Effector memory CD8-positive, alpha-beta T cell (primary cell): ENCODE results near the gene UCKL1.
"Not testable (repeated sequence)": the region's sequence is repeated elsewhere in the genome, so short reads cannot be mapped to it uniquely, and the experiment has no call there.

Experiments used
- ATAC-seq: fragments of 150-1000 bp; cut with Tn5 transposase; replicated peaks from 2 replicates; pipeline ENCODE4 v1.10.0; 2021; ENCODE audit warnings: mild to moderate bottlenecking, moderate library complexity
- DNase-seq, 3 experiments: peaks; one replicate each; pipeline ENCODE4 v3.0.0; 2021
- H3K27ac Mint-ChIP-seq, 2 donors: one replicate each; pipeline ENCODE4 v1.8.0; 2022; ENCODE audit warnings: mild to moderate bottlenecking in 2 of 2, mixed read lengths in 2 of 2, moderate library complexity in 2 of 2
- H3K27me3 Mint-ChIP-seq, 2 donors: one replicate each; pipeline ENCODE4 v1.8.0; 2022; ENCODE audit warnings: mixed read lengths in 2 of 2
- H3K36me3 Mint-ChIP-seq: one replicate; pipeline ENCODE4 v1.8.0; 2022; ENCODE audit warnings: mild to moderate bottlenecking, moderate library complexity, mixed read lengths; ENCODE audit not compliant: insufficient read depth
- H3K4me1 Mint-ChIP-seq, 2 donors: one replicate each; pipeline ENCODE4 v1.8.0; 2022; ENCODE audit warnings: low read depth in 2 of 2, mixed read lengths in 2 of 2
- H3K4me3 Mint-ChIP-seq, 2 donors: one replicate each; pipeline ENCODE4 v1.8.0; 2022; ENCODE audit warnings: mild to moderate bottlenecking in 2 of 2, mixed read lengths in 2 of 2, moderate library complexity in 2 of 2
- H3K9me3 Mint-ChIP-seq, 2 donors: one replicate each; pipeline ENCODE4 v1.8.0; 2022; ENCODE audit warnings: mixed read lengths in 2 of 2

The UCKL1 gene

DNA sequence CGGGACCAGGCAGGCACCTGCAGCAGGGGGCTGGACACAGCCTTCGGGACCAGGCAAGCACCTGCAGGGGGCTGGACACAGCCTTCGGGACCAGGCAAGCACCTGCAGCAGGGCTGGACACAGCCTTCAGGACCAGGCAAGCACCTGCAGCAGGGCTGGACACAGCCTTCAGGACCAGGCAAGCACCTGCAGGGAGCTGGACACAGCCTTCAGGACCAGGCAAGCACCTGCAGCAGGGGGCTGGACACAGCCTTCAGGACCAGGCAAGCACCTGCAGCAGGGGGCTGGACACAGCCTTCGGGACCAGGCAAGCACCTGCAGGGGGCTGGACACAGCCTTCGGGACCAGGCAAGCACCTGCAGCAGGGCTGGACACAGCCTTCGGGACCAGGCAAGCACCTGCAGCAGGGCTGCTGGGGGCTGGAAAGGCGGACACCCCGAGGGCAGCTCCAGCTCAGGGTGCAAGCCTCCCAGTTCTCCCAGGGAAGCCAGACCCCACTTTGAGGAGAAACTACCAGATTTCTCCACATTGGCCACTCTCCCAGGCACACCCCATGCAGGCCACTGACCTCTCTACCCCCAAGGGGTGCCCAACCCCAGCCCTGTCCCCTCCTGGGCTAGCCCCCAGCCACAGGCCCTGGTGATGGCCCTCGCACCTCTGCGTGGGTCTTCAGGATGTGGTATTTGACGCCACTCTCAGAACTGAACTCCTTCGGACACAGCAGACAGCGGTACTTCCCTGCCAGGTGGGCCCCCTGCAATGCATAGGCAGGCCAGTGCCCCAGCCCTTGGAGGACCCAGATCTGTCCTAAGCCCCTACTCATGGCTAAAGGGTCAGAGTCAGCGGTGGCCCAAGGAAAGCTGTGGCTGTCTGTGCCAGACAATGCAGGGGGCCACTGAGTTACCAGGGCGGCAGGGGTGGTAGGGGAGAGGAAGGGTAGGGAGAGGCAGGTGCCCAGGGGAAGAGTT is 4.7 kb upstream of the UCKL1 start:
- H3K4me1 Mint-ChIP-seq, H3K4me3 Mint-ChIP-seq, ATAC-seq, H3K9me3 Mint-ChIP-seq, H3K36me3 Mint-ChIP-seq, H3K27me3 Mint-ChIP-seq, DNase-seq: not testable (repeated sequence)
- H3K27ac Mint-ChIP-seq = peak overlapping the region in 1 of 2 donors; percentile 41

- Mint-ChIP-seq H3K4me3 (no peak overlapping the region), H3K27ac (no peak overlapping the region), H3K27me3 (no peaks in the 10 kb centered on the region), H3K36me3 (peaks cover 7% of the 10 kb centered on the region), H3K9me3 (no peaks in the 10 kb centered on the region), H3K4me1 (peaks cover 6 to 12% of the 10 kb centered on the region in 2 donors)
- DNase-seq = no peak
- ATAC-seq = no peak
Observed at GRCh38 chr20:63959699-63960075, 3.5 kb upstream of the UCKL1 start.

DNA sequence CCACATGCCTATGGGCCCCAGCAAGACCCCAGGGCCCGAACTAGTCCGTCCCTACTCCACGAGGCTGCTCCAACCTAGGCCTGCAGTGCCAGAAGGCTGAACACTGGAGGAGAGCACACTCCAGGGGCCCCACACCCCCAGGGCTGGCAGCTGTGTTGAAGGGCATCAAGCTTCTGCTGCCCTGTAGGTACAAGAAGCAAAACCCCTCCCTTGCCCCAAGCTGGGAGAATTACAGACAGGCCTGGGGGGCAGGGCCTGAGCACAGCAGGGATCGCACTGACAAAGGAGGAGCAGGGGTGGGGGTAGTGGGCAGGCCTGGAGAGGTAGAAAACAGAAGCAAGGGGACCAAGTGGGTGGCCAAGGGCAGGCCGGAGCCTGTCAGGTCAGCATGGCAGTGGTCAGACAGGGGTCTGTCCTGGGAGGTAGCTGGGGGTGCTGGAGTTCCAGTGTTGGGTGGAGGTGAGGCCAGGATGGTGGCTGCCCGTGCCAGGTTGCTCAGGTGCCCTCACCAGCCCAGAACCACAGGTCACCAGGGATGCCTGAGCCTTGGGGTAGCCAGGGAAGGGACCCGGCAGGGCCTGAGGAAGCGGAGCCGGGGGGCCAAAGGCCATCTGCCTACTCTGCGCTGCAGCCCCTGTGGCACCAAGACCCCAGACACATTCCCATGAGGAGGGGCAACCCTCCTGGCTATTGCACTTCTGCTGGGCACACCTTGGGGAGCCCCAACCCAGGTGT is 2.9 kb upstream of the UCKL1 start:
- Mint-ChIP-seq H3K27ac (no peak overlapping the region), H3K36me3 (peaks cover 11% of the 10 kb centered on the region), H3K9me3 (no peaks in the 10 kb centered on the region), H3K27me3 (no peaks in the 10 kb centered on the region), H3K4me1 (peaks cover 11 to 15% of the 10 kb centered on the region in 2 donors), H3K4me3 (no peak overlapping the region)
- ATAC-seq (no peak), DNase-seq (no peak)

DNA sequence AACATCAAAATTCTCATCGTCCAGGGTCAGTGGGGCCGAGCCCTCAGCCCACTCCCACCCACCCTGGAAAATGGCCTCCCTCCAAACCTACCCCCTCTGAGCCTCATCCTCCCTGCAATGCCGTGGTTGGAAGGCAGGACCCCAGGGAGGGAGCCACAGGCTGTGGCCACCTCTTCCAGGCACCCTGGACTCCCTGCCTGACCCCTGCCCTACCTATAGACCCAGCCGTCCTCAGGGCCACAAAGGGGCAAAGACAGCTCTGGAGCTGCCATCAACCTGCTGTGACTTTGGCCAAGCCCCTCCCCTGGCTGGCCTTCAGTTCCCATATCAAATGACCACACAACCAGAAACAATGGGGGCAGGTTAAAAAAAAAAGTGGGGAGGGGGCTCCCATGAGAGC is 2.3 kb upstream of the UCKL1 start:
- Mint-ChIP-seq H3K9me3 (no peaks in the 10 kb centered on the region), H3K36me3 (peaks cover 13% of the 10 kb centered on the region), H3K27me3 (no peaks in the 10 kb centered on the region), H3K4me1 (peaks cover 18 to 20% of the 10 kb centered on the region in 2 donors), H3K27ac (no peak overlapping the region), H3K4me3 (no peak overlapping the region)
- ATAC-seq (no peak), DNase-seq (no peak)

DNA sequence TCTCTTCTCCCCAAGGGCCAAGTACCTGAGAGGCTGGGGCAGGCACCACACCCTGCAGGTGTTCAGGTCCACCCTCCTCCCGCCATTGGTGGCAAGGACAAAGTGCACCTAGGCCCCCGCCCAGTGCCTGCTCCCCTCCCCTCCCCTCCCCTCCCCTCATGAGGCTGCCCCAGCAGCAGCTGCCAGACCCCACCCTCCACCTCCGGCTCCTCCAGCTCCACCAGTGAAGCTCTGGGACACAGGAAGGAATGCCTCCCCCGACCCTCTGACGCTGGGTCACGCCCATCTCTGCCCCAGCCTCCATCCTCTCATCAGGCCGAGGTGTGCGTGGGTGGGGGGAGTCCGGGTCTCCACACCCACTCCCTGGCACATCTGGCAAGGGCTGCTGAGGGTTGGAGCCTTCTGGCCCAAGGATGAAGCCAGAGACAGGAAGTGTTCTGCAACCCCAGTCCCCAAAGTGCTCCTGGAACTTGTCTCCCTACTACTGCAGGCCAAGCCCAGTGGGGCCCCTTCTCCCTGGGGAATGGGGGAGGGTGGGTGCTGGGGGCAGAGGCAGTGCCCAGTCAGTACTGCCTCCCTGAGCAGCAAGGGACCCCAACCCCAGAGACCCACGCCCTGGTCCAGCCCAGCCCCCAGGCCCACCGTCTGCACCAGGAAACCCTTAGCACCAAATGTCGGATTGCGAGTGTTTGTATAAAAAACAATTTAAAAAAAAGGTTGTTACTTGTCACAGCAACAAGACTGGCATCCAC is 1.6 kb upstream of the UCKL1 start:
- no peaks in the 10 kb centered on the region for H3K27me3 Mint-ChIP-seq
- H3K4me3 Mint-ChIP-seq = peak overlapping the region; percentile 56 to 60
- ATAC-seq (no peak), DNase-seq (no peak)
- H3K9me3 Mint-ChIP-seq = no peaks in the 10 kb centered on the region
- H3K27ac Mint-ChIP-seq = peak overlapping the region in 1 of 2 donors; percentile 80
- peaks cover 13% of the 10 kb centered on the region for H3K36me3 Mint-ChIP-seq
- H3K4me1 Mint-ChIP-seq = peaks cover 23 to 24% of the 10 kb centered on the region in 2 donors

GRCh38 chr20:63957004-63957689 is 931 bp upstream of the UCKL1 start:
- ATAC-seq (peak; percentile 43), DNase-seq (peak in 1 of 3 experiments; percentile 31)
- Mint-ChIP-seq H3K9me3 (no peaks in the 10 kb centered on the region), H3K27me3 (no peaks in the 10 kb centered on the region), H3K4me3 (peak overlapping the region; percentile 75 to 77), H3K27ac (peak overlapping the region in 1 of 2 donors; percentile 80), H3K4me1 (peaks cover 26% of the 10 kb centered on the region in 2 donors), H3K36me3 (peaks cover 13% of the 10 kb centered on the region)

DNA sequence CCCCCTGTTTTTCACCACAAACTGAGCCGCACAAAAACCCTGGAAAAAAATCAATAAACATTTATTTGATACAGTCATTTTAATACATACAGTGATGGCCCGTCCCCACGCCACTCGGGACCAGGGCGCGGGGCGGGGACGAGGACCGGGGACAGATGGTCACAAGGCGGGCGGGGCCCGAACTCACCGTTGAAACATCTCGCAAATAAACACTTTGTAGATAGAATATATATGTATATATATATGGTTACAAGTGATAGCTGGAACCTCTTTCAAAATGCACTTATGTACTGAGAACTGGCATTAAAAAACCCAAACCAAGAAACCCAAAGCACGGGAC is 418 bp upstream of the UCKL1 start:
- Mint-ChIP-seq H3K27ac (peak overlapping the region in 1 of 2 donors; percentile 73), H3K4me3 (peak overlapping the region; percentile 75 to 77), H3K4me1 (peaks cover 26% of the 10 kb centered on the region in 2 donors), H3K9me3 (no peaks in the 10 kb centered on the region), H3K27me3 (no peaks in the 10 kb centered on the region), H3K36me3 (peaks cover 13% of the 10 kb centered on the region)
- DNase-seq = no peak
- peak; percentile 21 for ATAC-seq

DNA sequence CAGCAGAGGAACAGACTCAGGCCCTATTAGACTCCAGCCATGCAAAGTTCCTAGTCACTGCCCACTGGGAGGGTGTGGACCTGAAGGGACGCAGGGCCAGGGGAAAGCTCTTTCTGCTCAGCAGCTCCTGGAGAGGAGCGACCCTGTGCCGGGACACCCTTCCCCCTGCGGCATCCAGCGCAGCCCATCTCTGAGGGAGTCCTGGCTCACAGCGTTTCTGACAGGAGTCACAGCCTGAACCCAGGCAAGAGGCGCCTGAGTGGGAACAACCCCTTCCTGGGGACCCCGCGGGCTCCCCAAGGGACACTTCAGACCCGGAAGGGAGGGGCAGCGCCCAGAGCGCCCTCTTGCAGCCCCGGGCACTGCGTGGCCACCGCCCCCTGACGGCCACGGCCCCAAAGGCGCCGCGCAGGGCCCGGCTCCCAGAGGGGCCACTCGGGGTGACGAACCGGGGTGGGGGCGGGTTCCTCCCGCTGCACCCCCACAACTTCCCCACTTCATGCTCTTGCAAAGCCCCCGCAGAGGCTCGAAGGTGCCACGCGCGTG is 862 bp downstream of the UCKL1 start:
- H3K27ac Mint-ChIP-seq = peak overlapping the region; percentile 20 to 73
- H3K4me3 Mint-ChIP-seq = peak overlapping the region; percentile 75 to 77
- H3K27me3 Mint-ChIP-seq = no peaks in the 10 kb centered on the region
- H3K36me3 Mint-ChIP-seq = peaks cover 15% of the 10 kb centered on the region
- ATAC-seq = peak; percentile 5
- H3K4me1 Mint-ChIP-seq = peaks cover 26% of the 10 kb centered on the region in 2 donors
- H3K9me3 Mint-ChIP-seq = no peaks in the 10 kb centered on the region
- DNase-seq = no peak

GRCh38 chr20:63953764-63954429 is 2.3 kb downstream of the UCKL1 start:
- H3K9me3 Mint-ChIP-seq = no peaks in the 10 kb centered on the region
- peak overlapping the region; percentile 75 to 77 for H3K4me3 Mint-ChIP-seq
- peaks cover 28% of the 10 kb centered on the region for H3K36me3 Mint-ChIP-seq
- H3K27ac Mint-ChIP-seq = peak overlapping the region; percentile 58 to 84
- DNase-seq (no peak), ATAC-seq (no peak)
- H3K27me3 Mint-ChIP-seq = no peaks in the 10 kb centered on the region
- peaks cover 33 to 36% of the 10 kb centered on the region in 2 donors for H3K4me1 Mint-ChIP-seq

DNA sequence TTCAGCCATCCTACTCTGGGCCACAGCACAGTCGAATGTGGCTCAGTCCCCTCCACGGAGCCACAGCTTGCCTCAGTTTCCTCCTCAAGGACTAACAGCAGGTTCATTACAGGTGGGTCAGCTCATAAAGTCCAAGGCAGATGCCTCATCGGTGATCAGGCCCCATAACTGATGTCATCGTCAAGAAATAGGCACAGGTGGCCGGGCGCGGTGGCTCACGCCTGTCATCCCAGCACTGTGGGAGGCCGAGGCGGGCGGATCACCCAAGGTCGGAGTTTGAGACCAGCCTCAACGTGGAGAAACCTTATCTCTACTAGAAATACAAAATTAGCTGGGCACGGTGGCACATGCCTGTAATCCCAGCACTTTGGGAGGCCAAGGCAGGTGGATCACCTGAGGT is 3.4 kb downstream of the UCKL1 start:
- Mint-ChIP-seq H3K36me3 (peaks cover 39% of the 10 kb centered on the region), H3K9me3 (no peaks in the 10 kb centered on the region), H3K27ac (peak overlapping the region; percentile 58 to 84), H3K4me3 (peak overlapping the region; percentile 54 to 77), H3K4me1 (peaks cover 43 to 44% of the 10 kb centered on the region in 2 donors), H3K27me3 (no peaks in the 10 kb centered on the region)
- ATAC-seq (no peak), DNase-seq (no peak)

DNA sequence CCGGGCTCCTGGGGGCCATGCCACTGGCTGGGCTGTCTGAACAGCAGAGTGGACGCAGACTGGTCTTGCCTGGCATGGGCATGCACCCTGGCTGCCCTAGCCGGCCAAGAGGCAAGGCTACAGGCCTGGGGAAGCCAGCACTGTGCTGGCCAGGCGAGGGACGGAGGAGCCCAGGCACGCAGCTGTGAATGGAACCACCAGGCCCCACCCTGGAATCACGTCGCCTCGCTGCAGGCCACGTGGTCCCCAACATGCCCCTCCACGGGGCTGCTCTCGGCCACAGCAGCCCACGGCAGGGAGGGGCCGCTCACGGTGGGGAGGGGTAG is 4.0 kb downstream of the UCKL1 start:
- Mint-ChIP-seq H3K4me3 (no peak overlapping the region), H3K36me3 (peaks cover 41% of the 10 kb centered on the region), H3K27me3 (no peaks in the 10 kb centered on the region), H3K9me3 (no peaks in the 10 kb centered on the region), H3K4me1 (peaks cover 46 to 47% of the 10 kb centered on the region in 2 donors), H3K27ac (peak overlapping the region in 1 of 2 donors; percentile 84)
- ATAC-seq (no peak), DNase-seq (no peak)

DNA sequence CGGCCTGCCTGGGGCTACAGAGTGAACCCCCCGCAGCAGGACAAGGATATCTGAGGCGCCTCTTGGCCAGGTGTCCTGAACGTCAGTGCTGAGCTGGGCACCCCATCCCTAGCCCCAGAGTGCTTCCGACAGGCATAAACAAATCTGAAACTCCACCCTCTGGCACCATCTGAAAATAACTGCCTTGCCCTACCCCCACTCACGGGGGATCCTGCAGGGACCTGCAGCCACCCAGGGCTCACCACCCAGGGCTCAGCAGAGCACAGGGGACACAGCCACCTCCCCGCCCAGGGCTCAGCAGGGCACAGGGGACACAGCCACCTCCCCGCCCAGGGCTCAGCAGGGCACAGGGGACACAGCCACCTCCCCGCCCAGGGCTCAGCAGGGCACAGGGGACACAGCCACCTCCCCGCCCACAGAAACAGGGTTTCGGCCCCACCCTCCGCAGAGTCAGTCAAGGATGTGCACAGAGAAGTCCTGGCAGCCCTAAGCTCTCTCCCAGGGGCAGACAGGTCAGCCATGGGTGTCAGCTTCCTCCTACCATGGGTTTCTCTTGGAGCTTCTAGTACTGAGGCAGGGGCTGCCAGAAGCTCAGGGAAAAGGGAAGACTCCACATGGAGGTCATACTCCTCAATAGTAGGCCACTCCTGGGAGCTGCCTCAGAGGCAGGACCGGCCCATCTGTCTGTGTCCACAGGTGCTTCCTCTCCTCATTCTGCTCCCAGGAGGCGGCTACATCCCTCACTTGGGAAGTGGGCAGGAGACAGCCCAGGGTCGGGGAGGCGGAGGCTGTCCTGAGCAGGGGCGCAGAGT is 4.6 kb downstream of the UCKL1 start:
- H3K27ac Mint-ChIP-seq = no peak overlapping the region
- H3K9me3 Mint-ChIP-seq = no peaks in the 10 kb centered on the region
- no peak for ATAC-seq
- peaks cover 48 to 49% of the 10 kb centered on the region in 2 donors for H3K4me1 Mint-ChIP-seq
- no peak overlapping the region for H3K4me3 Mint-ChIP-seq
- no peak for DNase-seq
- no peaks in the 10 kb centered on the region for H3K27me3 Mint-ChIP-seq
- H3K36me3 Mint-ChIP-seq = peaks cover 45% of the 10 kb centered on the region
